ENCODE data around the gene TEAD1.
A peak's percentile ranks its signal among the peaks of the same experiment; 100 is the strongest.

Gene TEAD1

DNA sequence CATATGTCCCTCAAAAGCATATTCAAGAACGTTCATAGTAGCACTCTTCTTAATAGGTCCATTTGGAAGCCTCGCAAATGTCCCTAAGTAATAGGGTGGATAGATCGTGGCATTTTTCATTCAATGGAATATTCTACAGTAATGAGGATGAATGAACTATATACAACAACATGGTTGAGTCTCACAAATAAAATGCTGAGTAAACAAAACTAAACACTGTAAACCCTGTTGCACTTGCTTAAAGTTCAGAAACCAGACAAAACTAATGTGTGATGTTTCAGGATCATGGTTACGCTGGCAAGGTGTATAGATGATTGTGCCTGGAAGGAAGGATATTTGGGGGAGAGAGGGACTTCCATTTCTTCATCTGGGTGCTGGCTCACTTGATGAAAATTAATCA is 244.4 kb downstream of the TEAD1 start:
- no peak for DNase-seq

GRCh38 chr11:12922418-12922817 is 248.2 kb downstream of the TEAD1 start:
- no peak for DNase-seq

DNA sequence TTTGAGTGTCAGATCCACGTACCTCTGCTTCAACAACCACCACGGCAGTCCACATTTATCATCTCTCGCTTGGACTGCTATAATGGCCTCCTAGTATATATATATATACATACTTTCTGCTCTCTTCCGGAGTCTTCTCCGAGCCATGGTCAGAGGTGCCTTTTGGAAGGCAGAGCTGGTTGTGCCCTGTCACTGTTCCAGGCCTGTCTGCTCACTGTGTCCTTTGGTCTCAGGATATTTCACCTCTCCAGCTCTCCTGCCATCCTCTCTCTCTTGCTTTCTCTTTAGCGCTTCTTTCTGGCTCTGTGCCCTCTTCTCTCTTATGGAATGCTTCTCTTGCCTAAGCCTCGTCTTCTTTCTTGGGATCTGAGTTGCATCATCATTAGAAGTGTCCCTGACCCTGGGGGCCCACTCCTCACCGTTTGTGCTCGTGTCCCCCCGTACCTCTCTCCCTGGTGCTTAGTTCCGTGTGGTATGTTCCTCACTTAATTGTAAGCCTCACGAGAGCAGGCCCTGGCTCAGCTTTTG is 248.8 kb downstream of the TEAD1 start:
- DNase-seq = no peak

GRCh38 chr11:12924650-12925049 is 250.4 kb downstream of the TEAD1 start:
- DNase-seq = no peak

- no peak for DNase-seq
These were observed 251.3 kb downstream of the TEAD1 start for GRCh38 chr11:12925520-12925919.

- DNase-seq = no peak
These were observed 253.0 kb downstream of the TEAD1 start for GRCh38 chr11:12927221-12927620.

DNA sequence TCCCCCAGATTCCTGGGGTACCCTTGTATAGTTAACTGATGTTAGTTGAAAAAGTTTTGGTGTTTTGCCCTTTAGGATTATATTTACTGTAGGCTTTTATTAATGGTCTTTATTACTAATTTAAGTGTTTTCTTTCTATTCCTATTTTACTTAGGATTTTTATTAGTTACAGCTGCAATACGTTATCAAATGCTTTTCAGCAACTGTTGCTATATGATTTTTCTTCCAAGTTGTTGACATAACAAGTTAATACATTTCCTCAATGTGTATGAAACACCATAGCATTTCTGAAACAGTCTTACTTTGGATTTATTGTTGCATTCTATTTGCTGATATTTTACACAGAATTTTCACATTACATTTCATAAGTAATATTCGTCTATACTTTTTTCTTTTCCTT is 253.7 kb downstream of the TEAD1 start:
- no peak for DNase-seq

GRCh38 chr11:12930850-12931249 is 256.6 kb downstream of the TEAD1 start:
- no peak for DNase-seq

GRCh38 chr11:12932485-12932884 is 258.3 kb downstream of the TEAD1 start:
- no peak for DNase-seq

- no peak for DNase-seq
These were observed 262.0 kb downstream of the TEAD1 start for GRCh38 chr11:12936200-12936599.

GRCh38 chr11:12938590-12939247 is 264.5 kb downstream of the TEAD1 start:
- no peak for DNase-seq

- DNase-seq = no peak
These were observed 267.4 kb downstream of the TEAD1 start for GRCh38 chr11:12941671-12942070.

GRCh38 chr11:12942157-12942556 is 267.9 kb downstream of the TEAD1 start:
- no peak for DNase-seq

GRCh38 chr11:12943311-12943710 is 269.1 kb downstream of the TEAD1 start:
- DNase-seq = no peak

DNA sequence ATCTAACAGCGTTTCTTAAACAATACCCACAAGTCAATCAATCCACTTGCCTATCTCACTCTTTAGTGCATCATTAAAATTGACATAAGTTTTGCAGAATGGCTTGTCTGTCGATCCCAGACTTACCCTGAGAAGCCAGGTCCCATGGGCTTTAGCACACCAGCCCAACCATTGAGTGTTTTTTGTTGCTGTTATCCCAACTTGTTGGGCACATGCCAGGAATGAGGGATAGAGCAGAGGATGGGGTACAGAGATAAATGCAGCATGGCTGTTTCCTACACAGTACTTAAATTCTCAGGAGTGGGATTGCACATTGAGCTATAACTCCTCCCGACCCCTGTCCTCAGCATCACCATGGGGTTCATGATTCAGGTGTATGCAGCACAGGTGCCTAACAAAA is 270.7 kb downstream of the TEAD1 start:
- DNase-seq = no peak

- DNase-seq = no peak
These were observed 275.2 kb downstream of the TEAD1 start for GRCh38 chr11:12949453-12949852.

DNA sequence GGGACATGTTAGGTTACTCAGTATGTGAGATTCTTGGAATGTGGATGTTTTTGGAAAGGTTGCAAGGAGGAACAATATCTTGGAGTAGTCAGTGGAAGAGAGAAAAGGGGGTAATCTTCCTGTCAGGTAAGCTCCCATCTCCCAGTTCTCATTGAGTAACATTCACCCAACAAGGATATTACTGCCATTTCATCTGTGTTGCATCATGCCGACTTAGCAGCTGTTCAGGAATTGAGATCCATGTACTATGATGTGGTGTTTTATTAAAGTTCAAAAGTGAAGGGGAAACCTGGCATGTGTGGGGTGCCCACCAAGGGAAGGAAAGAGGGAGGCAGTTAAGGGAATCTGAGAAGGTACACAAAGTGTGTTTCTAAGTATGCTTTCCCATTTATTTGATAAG is 276.4 kb downstream of the TEAD1 start:
- no peak for DNase-seq

DNA sequence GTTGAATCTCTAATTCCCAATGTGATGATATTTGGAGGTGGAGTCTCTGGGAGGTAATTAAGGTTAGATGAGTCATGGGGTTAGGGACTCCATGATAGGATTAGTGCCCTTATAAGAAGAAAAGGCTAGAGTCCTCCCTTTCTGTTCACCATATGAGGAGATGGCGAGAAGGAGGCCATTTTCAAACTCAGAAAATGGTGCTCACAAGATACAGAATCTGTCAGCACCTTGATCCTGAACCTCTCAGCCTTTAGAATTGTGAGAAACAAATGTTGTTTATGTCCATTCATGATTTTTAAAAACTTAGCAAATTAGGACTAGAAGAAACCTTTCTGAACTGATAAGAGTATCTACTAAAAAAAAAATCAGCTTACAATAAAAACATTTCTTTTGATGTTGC is 277.2 kb downstream of the TEAD1 start:
- DNase-seq = no peak

GRCh38 chr11:12952094-12952493 is 277.9 kb downstream of the TEAD1 start:
- DNase-seq = no peak

DNA sequence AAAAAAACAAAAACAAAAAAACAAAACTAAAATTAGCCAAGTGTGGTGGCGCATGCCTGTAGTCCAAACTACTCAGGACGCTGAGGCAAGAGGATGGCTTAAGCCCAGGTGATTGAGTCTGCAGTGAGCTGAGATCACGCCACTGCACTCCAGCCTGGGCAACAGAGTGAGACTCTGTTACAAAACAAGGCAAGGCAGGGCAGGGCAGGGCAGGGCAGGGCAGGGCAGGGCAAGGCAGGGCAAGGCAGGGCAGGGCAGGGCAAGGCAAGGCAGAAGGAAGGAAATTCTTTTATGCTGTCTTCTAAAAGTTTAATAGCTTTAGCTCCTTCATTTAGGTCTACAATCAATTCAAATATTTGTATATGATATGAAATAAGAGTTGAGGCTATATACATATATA is 284.8 kb downstream of the TEAD1 start:
- no peak for DNase-seq

- DNase-seq = no peak
These were observed 287.4 kb downstream of the TEAD1 start for GRCh38 chr11:12961615-12962014.

DNA sequence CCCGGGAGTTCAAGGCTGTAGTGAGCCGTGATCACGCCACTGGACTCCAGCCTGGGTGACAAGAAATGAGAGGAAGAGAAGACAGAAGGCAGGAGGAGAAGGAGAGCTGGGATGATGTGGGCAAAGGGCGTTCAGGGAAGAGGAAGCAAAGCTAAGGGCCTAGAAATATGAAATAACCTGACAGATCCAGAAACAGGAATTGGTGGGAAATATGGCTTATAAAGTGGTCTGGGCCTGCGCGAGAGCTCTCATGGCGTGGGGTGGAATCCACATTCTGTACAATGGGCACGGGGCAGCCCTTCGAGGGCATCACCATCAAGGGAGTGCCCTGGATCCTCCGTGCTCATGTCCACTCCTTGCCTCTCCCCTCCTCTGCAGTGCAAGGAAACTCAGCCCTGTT is 288.1 kb downstream of the TEAD1 start:
- DNase-seq = no peak

- DNase-seq = no peak
These were observed 288.8 kb downstream of the TEAD1 start for GRCh38 chr11:12963051-12963450.

DNA sequence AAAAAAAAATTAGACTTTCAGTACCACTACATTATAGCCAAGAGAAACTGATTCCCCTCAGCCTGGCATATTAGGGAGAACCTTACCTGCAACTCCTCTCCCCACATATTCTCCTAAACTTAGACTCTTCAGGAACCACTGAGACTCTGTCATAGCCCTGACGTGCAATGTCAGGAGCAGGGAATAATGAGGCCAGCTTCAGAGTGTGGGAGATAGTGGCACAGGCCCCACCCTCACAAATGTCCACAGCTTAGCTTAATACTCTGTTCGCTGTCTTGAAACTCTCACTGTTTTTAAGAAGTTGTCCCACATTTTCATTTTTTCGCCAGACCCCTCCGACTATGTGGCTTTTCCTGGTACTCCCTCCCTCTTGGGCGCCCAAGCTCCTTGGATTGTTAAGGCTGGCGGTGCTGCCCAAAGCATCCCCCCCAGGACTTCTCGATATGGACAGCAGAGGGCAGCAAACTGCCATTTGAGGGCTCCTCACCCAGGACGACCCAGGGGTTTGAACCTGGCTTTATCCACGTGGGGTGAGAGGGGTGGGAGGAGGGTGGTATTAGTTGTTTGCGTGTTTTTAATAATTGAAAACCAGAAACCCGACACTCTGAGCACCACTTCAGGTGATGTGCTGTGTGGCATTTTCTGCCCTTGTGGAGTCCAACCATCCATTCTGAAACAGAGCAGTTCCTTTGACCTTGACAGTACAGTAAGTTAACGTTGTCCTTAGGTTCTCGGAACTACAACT is 289.7 kb downstream of the TEAD1 start:
- peak; percentile 65 for DNase-seq

- no peak for DNase-seq
These were observed 290.4 kb downstream of the TEAD1 start for GRCh38 chr11:12964650-12965049.

All from RPMI8226 (cell line).